HEK293 (cell line): ENCODE measurements around the gene HOXC5.

Source experiments
- MYNN ChIP-seq: fragments of 450-650 bp; formaldehyde crosslinking; IDR thresholded peaks from 2 replicates; pipeline ENCODE4 v1.5.1; 2016; ENCODE audit warnings: missing biosample characterization, missing genetic modification characterization, borderline replicate concordance
- SP7 ChIP-seq: fragments of 450-650 bp; formaldehyde crosslinking; IDR thresholded peaks from 2 replicates; pipeline ENCODE4 v1.5.1; 2016; ENCODE audit warnings: missing biosample characterization, missing genetic modification characterization
- YY2 ChIP-seq: fragments of 450-650 bp; formaldehyde crosslinking; IDR thresholded peaks from 2 replicates; pipeline ENCODE4 v1.5.1; 2016; ENCODE audit warnings: missing biosample characterization, missing genetic modification characterization
- ZNF132 ChIP-seq: fragments of 450-650 bp; formaldehyde crosslinking; IDR thresholded peaks from 2 replicates; pipeline ENCODE4 v1.5.1; 2017; ENCODE audit warnings: missing biosample characterization, missing genetic modification characterization, borderline replicate concordance
- ZNF138 ChIP-seq: fragments of 450-650 bp; formaldehyde crosslinking; IDR thresholded peaks from 2 replicates; pipeline ENCODE4 v1.5.1; 2016; ENCODE audit warnings: missing biosample characterization, missing genetic modification characterization, borderline replicate concordance
- ZNF146 ChIP-seq: fragments of 450-650 bp; formaldehyde crosslinking; IDR thresholded peaks from 2 replicates; pipeline ENCODE4 v1.5.1; 2016; ENCODE audit warnings: missing biosample characterization, missing genetic modification characterization
- ZNF19 ChIP-seq: fragments of 450-650 bp; formaldehyde crosslinking; IDR thresholded peaks from 2 replicates; pipeline ENCODE4; 2016; ENCODE audit warnings: missing biosample characterization, missing genetic modification characterization, low read depth
- ZNF248 ChIP-seq: fragments of 450-650 bp; formaldehyde crosslinking; IDR thresholded peaks from 2 replicates; pipeline ENCODE4 v1.5.1; 2017; ENCODE audit warnings: missing biosample characterization, missing genetic modification characterization
- ZNF302 ChIP-seq: fragments of 450-650 bp; formaldehyde crosslinking; IDR thresholded peaks from 2 replicates; pipeline ENCODE4 v1.5.1; 2016; ENCODE audit warnings: missing biosample characterization, missing genetic modification characterization, low read depth
- ZNF335 ChIP-seq: fragments of 450-650 bp; formaldehyde crosslinking; conservative IDR thresholded peaks from 2 replicates; pipeline ENCODE4 v1.5.1; 2016; ENCODE audit warnings: missing biosample characterization, missing genetic modification characterization
- ZNF37A ChIP-seq: fragments of 450-650 bp; IDR thresholded peaks from 2 replicates; pipeline ENCODE4 v1.5.1; 2018; ENCODE audit warnings: missing biosample characterization, missing genetic modification characterization
- ZNF394 ChIP-seq: fragments of 450-650 bp; formaldehyde crosslinking; IDR thresholded peaks from 2 replicates; pipeline ENCODE4 v1.5.1; 2016; ENCODE audit warnings: missing biosample characterization, missing genetic modification characterization, mild to moderate bottlenecking, moderate library complexity, borderline replicate concordance
- ZNF473 ChIP-seq: fragments of 450-650 bp; formaldehyde crosslinking; IDR thresholded peaks from 2 replicates; pipeline ENCODE4 v1.5.1; 2017; ENCODE audit warnings: missing biosample characterization, missing genetic modification characterization
- ZNF48 ChIP-seq: fragments of 450-650 bp; formaldehyde crosslinking; IDR thresholded peaks from 2 replicates; pipeline ENCODE4 v1.5.1; 2016; ENCODE audit warnings: missing biosample characterization, missing genetic modification characterization
- ZNF521 ChIP-seq: fragments of 450-650 bp; formaldehyde crosslinking; IDR thresholded peaks from 2 replicates; pipeline ENCODE4 v1.5.1; 2017; ENCODE audit warnings: missing biosample characterization, mild to moderate bottlenecking, missing genetic modification characterization
- ZNF529 ChIP-seq: fragments of 450-650 bp; formaldehyde crosslinking; IDR thresholded peaks from 2 replicates; pipeline ENCODE4 v1.5.1; 2017; ENCODE audit warnings: missing genetic modification characterization, missing biosample characterization; ENCODE audit not compliant: insufficient replicate concordance
- ZNF555 ChIP-seq: fragments of 450-650 bp; formaldehyde crosslinking; conservative IDR thresholded peaks from 2 replicates; pipeline ENCODE4 v1.5.1; 2017; ENCODE audit warnings: missing biosample characterization, mild to moderate bottlenecking, missing genetic modification characterization, inconsistent platforms
- ZNF585B ChIP-seq: fragments of 450-650 bp; formaldehyde crosslinking; IDR thresholded peaks from 2 replicates; pipeline ENCODE4 v1.5.1; 2016; ENCODE audit warnings: missing biosample characterization, missing genetic modification characterization
- ZNF621 ChIP-seq: fragments of 450-650 bp; formaldehyde crosslinking; IDR thresholded peaks from 2 replicates; pipeline ENCODE4 v1.5.1; 2017; ENCODE audit warnings: missing biosample characterization, missing genetic modification characterization
- ZNF670 ChIP-seq: fragments of 450-650 bp; formaldehyde crosslinking; IDR thresholded peaks from 2 replicates; pipeline ENCODE4 v1.5.1; 2016; ENCODE audit warnings: missing biosample characterization, missing genetic modification characterization, low read depth
- ZNF747 ChIP-seq: fragments of 450-650 bp; formaldehyde crosslinking; IDR thresholded peaks from 2 replicates; pipeline ENCODE4 v1.5.1; 2016; ENCODE audit warnings: missing biosample characterization, missing genetic modification characterization
- ZNF791 ChIP-seq: fragments of 450-650 bp; formaldehyde crosslinking; IDR thresholded peaks from 2 replicates; pipeline ENCODE4 v1.5.1; 2016; ENCODE audit warnings: missing biosample characterization, missing genetic modification characterization
- ZNF792 ChIP-seq: fragments of 450-650 bp; formaldehyde crosslinking; IDR thresholded peaks from 2 replicates; pipeline ENCODE4 v1.5.1; 2016; ENCODE audit warnings: missing biosample characterization, missing genetic modification characterization
- ZNF843 ChIP-seq: fragments of 450-650 bp; formaldehyde crosslinking; IDR thresholded peaks from 2 replicates; pipeline ENCODE4 v1.5.1; 2016; ENCODE audit warnings: missing biosample characterization, missing genetic modification characterization
- TF ChIP-seq, protein P1 (sequence below): sonication (generic); formaldehyde crosslinking; IDR thresholded peaks from 2 replicates; pipeline ENCODE4 v1.8.1; 2022; ENCODE audit warnings: mild to moderate bottlenecking, moderate library complexity, missing genetic modification reagents
- TF ChIP-seq, protein P2 (sequence below): fragments of 450-650 bp; formaldehyde crosslinking; IDR thresholded peaks from 2 replicates; pipeline ENCODE4 v1.5.1; 2016; ENCODE audit warnings: missing biosample characterization, missing genetic modification characterization
- TF ChIP-seq, protein P3 (sequence below): fragments of 450-650 bp; formaldehyde crosslinking; IDR thresholded peaks from 2 replicates; pipeline ENCODE4 v1.5.1; 2016; ENCODE audit warnings: missing biosample characterization, missing genetic modification characterization
- TF ChIP-seq, protein P4 (sequence below): fragments of 450-650 bp; formaldehyde crosslinking; IDR thresholded peaks from 2 replicates; pipeline ENCODE4 v1.5.1; 2016; ENCODE audit warnings: missing biosample characterization, missing genetic modification characterization
- TF ChIP-seq, protein P5 (sequence below): fragments of 450-650 bp; formaldehyde crosslinking; IDR thresholded peaks from 2 replicates; pipeline ENCODE4 v1.5.1; 2016; ENCODE audit warnings: missing biosample characterization, missing genetic modification characterization
- TF ChIP-seq, protein P6 (sequence below): fragments of 450-650 bp; formaldehyde crosslinking; IDR thresholded peaks from 2 replicates; pipeline ENCODE4 v1.5.1; 2017; ENCODE audit warnings: missing biosample characterization, missing genetic modification characterization

HOXC5 gene

DNA sequence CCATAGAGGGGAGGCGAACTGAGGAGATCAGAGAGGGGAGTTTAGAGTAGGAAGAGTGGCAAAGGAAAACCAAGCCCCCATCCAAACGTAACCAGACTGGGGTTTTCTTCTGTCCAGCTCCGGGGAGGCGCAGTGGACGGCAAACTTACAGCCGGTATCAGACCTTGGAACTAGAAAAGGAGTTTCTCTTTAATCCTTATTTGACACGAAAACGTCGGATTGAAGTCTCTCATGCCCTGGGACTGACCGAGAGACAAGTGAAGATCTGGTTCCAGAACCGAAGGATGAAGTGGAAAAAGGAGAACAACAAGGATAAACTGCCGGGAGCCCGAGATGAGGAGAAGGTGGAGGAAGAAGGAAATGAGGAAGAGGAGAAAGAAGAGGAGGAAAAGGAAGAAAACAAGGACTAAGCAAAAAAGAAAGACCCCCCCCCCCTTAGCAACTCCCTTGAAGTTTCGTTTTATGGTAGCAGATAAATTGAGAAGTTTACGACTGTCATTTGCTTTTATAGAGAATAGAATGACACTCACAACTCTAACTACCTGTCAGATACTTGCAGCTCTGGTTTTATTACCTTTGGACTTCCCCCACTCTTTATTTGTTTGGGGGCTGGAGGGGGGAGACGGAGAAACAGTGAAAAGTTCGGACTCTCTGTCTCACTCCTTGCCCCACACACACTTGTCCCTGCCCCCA, 21.7 kb upstream of the HOXC5 start (continued):
- TF ChIP-seq ZNF146 (tag by site-specific recombination) = no peak
- no peak for TF ChIP-seq ZNF670 (tag by site-specific recombination)
- TF ChIP-seq ZNF138 = no peak
- TF ChIP-seq, protein P1, sequence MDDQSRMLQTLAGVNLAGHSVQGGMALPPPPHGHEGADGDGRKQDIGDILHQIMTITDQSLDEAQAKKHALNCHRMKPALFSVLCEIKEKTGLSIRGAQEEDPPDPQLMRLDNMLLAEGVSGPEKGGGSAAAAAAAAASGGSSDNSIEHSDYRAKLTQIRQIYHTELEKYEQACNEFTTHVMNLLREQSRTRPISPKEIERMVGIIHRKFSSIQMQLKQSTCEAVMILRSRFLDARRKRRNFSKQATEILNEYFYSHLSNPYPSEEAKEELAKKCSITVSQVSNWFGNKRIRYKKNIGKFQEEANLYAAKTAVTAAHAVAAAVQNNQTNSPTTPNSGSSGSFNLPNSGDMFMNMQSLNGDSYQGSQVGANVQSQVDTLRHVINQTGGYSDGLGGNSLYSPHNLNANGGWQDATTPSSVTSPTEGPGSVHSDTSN (CRISPR knock-in tag) = no peak
- peak; percentile 92 for TF ChIP-seq ZNF843 (tag by site-specific recombination)
- TF ChIP-seq, protein P2, sequence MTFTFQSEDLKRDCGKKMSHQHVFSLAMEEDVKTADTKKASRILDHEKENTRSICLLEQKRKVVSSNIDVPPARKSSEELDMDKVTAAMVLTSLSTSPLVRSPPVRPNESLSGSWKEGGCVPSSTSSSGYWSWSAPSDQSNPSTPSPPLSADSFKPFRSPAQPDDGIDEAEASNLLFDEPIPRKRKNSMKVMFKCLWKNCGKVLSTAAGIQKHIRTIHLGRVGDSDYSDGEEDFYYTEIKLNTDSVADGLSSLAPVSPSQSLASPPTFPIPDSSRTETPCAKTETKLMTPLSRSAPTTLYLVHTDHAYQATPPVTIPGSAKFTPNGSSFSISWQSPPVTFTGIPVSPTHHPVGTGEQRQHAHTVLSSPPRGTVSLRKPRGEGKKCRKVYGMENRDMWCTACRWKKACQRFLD (tag by site-specific recombination) = no peak
- TF ChIP-seq, protein P3, sequence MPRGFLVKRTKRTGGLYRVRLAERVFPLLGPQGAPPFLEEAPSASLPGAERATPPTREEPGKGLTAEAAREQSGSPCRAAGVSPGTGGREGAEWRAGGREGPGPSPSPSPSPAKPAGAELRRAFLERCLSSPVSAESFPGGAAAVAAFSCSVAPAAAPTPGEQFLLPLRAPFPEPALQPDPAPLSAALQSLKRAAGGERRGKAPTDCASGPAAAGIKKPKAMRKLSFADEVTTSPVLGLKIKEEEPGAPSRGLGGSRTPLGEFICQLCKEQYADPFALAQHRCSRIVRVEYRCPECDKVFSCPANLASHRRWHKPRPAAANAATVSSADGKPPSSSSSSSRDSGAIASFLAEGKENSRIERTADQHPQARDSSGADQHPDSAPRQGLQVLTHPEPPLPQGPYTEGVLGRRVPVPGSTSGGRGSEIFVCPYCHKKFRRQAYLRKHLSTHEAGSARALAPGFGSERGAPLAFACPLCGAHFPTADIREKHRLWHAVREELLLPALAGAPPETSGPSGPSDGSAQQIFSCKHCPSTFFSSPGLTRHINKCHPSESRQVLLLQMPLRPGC = no peak
- TF ChIP-seq ZNF19 = no peak; the same call in 1 of the 2 replicates
- TF ChIP-seq ZNF37A (tag by site-specific recombination) = no peak
- no peak for TF ChIP-seq ZNF302 (tag by site-specific recombination)
- no peak for TF ChIP-seq MYNN (tag by site-specific recombination)
- no peak for TF ChIP-seq ZNF335
- no peak for TF ChIP-seq ZNF791 (tag by site-specific recombination)
- TF ChIP-seq ZNF48 (tag by site-specific recombination) = no peak
- no peak for TF ChIP-seq ZNF555 (tag by site-specific recombination)
- TF ChIP-seq ZNF248 (tag by site-specific recombination) = no peak
- no peak for TF ChIP-seq ZNF394 (tag by site-specific recombination)
- TF ChIP-seq ZNF529 = no peak
- TF ChIP-seq ZNF747 (tag by site-specific recombination) = no peak
- TF ChIP-seq ZNF585B (tag by site-specific recombination) = no peak
- no peak for TF ChIP-seq ZNF792 (tag by site-specific recombination)
- TF ChIP-seq, protein P4, sequence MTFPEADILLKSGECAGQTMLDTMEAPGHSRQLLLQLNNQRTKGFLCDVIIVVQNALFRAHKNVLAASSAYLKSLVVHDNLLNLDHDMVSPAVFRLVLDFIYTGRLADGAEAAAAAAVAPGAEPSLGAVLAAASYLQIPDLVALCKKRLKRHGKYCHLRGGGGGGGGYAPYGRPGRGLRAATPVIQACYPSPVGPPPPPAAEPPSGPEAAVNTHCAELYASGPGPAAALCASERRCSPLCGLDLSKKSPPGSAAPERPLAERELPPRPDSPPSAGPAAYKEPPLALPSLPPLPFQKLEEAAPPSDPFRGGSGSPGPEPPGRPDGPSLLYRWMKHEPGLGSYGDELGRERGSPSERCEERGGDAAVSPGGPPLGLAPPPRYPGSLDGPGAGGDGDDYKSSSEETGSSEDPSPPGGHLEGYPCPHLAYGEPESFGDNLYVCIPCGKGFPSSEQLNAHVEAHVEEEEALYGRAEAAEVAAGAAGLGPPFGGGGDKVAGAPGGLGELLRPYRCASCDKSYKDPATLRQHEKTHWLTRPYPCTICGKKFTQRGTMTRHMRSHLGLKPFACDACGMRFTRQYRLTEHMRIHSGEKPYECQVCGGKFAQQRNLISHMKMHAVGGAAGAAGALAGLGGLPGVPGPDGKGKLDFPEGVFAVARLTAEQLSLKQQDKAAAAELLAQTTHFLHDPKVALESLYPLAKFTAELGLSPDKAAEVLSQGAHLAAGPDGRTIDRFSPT (tag by site-specific recombination) = no peak
- TF ChIP-seq ZNF521 (tag by site-specific recombination) = no peak
- no peak for TF ChIP-seq ZNF621
- no peak for TF ChIP-seq ZNF132
- TF ChIP-seq, protein P5, sequence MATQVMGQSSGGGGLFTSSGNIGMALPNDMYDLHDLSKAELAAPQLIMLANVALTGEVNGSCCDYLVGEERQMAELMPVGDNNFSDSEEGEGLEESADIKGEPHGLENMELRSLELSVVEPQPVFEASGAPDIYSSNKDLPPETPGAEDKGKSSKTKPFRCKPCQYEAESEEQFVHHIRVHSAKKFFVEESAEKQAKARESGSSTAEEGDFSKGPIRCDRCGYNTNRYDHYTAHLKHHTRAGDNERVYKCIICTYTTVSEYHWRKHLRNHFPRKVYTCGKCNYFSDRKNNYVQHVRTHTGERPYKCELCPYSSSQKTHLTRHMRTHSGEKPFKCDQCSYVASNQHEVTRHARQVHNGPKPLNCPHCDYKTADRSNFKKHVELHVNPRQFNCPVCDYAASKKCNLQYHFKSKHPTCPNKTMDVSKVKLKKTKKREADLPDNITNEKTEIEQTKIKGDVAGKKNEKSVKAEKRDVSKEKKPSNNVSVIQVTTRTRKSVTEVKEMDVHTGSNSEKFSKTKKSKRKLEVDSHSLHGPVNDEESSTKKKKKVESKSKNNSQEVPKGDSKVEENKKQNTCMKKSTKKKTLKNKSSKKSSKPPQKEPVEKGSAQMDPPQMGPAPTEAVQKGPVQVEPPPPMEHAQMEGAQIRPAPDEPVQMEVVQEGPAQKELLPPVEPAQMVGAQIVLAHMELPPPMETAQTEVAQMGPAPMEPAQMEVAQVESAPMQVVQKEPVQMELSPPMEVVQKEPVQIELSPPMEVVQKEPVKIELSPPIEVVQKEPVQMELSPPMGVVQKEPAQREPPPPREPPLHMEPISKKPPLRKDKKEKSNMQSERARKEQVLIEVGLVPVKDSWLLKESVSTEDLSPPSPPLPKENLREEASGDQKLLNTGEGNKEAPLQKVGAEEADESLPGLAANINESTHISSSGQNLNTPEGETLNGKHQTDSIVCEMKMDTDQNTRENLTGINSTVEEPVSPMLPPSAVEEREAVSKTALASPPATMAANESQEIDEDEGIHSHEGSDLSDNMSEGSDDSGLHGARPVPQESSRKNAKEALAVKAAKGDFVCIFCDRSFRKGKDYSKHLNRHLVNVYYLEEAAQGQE = peak; percentile 53
- TF ChIP-seq ZNF473 = no peak
- no peak for TF ChIP-seq YY2 (tag by site-specific recombination)
- TF ChIP-seq, protein P6, sequence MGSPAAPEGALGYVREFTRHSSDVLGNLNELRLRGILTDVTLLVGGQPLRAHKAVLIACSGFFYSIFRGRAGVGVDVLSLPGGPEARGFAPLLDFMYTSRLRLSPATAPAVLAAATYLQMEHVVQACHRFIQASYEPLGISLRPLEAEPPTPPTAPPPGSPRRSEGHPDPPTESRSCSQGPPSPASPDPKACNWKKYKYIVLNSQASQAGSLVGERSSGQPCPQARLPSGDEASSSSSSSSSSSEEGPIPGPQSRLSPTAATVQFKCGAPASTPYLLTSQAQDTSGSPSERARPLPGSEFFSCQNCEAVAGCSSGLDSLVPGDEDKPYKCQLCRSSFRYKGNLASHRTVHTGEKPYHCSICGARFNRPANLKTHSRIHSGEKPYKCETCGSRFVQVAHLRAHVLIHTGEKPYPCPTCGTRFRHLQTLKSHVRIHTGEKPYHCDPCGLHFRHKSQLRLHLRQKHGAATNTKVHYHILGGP (tag by site-specific recombination) = peak; percentile 6; the same call in 1 of the 2 replicates
- no peak; the same call in 1 of the 2 replicates for TF ChIP-seq SP7 (tag by site-specific recombination)
